NCI-H69 (cell line): Measurements from ENCODE around the gene CRABP1.
A peak's percentile ranks its signal among the peaks of the same experiment; 100 is the strongest.

Source experiments
- DNase-seq: peaks from one replicate; lab custom pipeline; 2025; lab: John Stamatoyannopoulos, UW

The CRABP1 gene

GRCh38 chr15:78340231-78341056, at the start of gene CRABP1:
Gene CRABP1, plus strand, starts transcription at chr15:78340353. Its CDS starts 76 bp downstream, at chr15:78340429.
- no peak for DNase-seq

GRCh38 chr15:78291052-78291451, 49.1 kb upstream of the CRABP1 start:
- DNase-seq: no peak

GRCh38 chr15:78291698-78292097, 48.5 kb upstream of the CRABP1 start:
- DNase-seq: no peak

- no peak for DNase-seq
Observed at GRCh38 chr15:78292219-78292618, 47.9 kb upstream of the CRABP1 start.

- peak; percentile 94 for DNase-seq
Observed at GRCh38 chr15:78299101-78299930, 40.8 kb upstream of the CRABP1 start, which contains the start of gene SKIC8. Gene SKIC8, minus strand, starts transcription at chr15:78299609. Its CDS starts 3,923 bp downstream, at chr15:78295686.

- no peak for DNase-seq
Observed at GRCh38 chr15:78301326-78301725, 38.8 kb upstream of the CRABP1 start.

- DNase-seq: no peak
Observed at GRCh38 chr15:78301828-78302227, 38.3 kb upstream of the CRABP1 start.

- no peak for DNase-seq
Observed at GRCh38 chr15:78302579-78303312, 37.4 kb upstream of the CRABP1 start.

GRCh38 chr15:78304216-78305066, 35.7 kb upstream of the CRABP1 start:
- no peak for DNase-seq

- no peak for DNase-seq
Observed at GRCh38 chr15:78306176-78306774, 33.9 kb upstream of the CRABP1 start.

- peak; percentile 40 for DNase-seq
Observed at GRCh38 chr15:78307976-78308375, 32.2 kb upstream of the CRABP1 start.

GRCh38 chr15:78308422-78309032, 31.6 kb upstream of the CRABP1 start:
- DNase-seq: peak; percentile 81

- DNase-seq: no peak
Observed at GRCh38 chr15:78311292-78311691, 28.9 kb upstream of the CRABP1 start.

GRCh38 chr15:78312536-78312935, 27.6 kb upstream of the CRABP1 start:
- no peak for DNase-seq

- DNase-seq: no peak
Observed at GRCh38 chr15:78312957-78313356, 27.2 kb upstream of the CRABP1 start.

- no peak for DNase-seq
Observed at GRCh38 chr15:78313383-78313782, 26.8 kb upstream of the CRABP1 start.

- DNase-seq: no peak
Observed at GRCh38 chr15:78314181-78314581, 26.0 kb upstream of the CRABP1 start.

GRCh38 chr15:78315686-78316282, 24.4 kb upstream of the CRABP1 start:
- DNase-seq: peak; percentile 81

- DNase-seq: peak; percentile 91
Observed at GRCh38 chr15:78316283-78317083, 23.7 kb upstream of the CRABP1 start.
